HT-29 (cell line): Measurements from ENCODE around the gene HPRT1. TPM values are rescaled to one million over a fixed set of nuclear protein-coding genes. Genes with fewer than 3 reads are reported as not detected.

ENCODE experiments used
- DNase-seq: peaks from one replicate; pipeline ENCODE4 v3.0.0-alpha.2; 2015; ENCODE audit warnings: low spot score
- total RNA-seq: library from RNA; depleted of rRNA; stranded (reverse); fragments of >200 nt; shearing (Covaris generic); gene quantifications from 2 replicates; pipeline ENCODE4 v1.2.3, GENCODE V29; 2014

Gene HPRT1
- total RNA-seq, 1 experiment from 2014 or later: 8.8 TPM

- no peak for DNase-seq
Observed at GRCh38 chrX:134476284-134476683, 16.3 kb downstream of the HPRT1 start.

DNA sequence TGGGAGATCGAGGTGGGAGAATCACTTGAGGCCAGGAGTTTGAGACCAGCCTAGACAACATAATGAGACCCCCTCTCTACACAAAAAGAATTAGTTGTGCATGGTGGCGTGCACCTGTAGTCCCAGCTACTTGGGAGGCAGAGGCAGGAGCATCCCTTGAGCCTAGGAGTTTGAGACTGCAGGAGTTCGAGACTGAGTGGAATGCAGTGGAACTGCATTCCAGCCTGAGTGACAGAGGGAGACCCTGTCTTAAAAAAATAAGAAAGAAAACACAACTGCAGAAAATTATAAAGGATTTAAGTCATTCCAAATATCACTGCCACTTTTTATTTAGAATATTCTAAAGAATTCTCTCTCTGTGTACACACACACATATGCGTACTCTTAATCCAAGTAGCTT lies 18.4 kb downstream of the HPRT1 start:
- DNase-seq: no peak

- no peak for DNase-seq
Observed at GRCh38 chrX:134480061-134480460, 20.1 kb downstream of the HPRT1 start.

DNA sequence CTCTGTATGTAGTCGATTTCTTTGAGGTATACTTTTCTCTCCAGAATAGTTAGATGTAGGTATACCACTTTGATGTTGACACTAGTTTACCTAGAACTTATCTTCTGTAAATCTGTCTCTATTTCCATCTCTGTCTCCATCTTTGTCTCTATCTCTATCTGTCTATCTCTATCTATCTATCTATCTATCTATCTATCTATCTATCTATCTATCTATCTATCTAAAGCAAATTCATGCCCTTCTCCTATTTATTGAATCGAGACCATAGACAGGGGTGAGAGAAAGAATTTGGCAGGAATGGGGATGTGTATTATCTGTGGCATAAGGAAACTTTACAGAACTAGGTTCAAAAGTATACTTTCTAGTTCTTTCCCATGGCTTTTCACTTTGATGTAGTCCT lies 21.4 kb downstream of the HPRT1 start:
- no peak for DNase-seq

DNA sequence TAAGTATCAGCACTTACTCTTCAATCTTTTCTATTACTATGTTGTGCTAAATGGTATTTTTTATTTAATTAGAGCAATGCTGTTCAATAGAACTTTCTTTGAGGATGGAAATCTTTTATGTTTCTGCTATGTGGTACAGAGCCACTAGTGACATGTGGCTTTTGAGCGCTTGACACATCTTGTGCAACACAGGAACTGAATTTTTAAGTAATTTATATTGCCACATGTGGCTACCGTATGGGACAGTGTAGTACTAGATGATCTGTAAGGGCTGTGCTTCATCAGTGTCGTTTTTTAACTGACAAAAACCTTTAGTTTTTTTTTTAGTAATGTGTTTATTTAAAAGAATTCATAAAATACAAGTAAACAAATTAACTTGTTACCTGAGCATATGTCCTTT lies 22.4 kb downstream of the HPRT1 start:
- DNase-seq: no peak

DNA sequence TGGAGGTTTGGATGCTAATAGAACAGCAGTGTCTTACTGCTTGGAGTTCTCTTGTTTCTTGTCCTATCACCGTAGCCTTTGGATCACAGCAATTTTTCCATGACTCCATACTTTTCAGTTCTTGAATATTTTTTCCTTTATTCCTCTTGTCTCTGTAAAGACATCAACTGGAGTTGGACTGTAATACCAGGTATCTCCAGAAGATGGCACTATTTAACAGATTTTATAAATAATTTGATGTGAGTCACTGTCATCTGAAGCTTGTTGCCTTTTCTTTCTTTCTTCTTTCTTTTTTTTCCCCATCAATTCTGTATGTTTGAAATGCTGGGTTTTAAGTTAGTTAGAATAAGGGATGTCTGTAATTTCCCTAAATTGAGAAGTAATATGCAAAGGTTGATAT lies 24.1 kb downstream of the HPRT1 start:
- peak; percentile 70 for DNase-seq

- no peak for DNase-seq
Observed at GRCh38 chrX:134501941-134502340, 42.0 kb downstream of the HPRT1 start.

- no peak for DNase-seq
Observed at GRCh38 chrX:134502686-134503085, 42.7 kb downstream of the HPRT1 start.

DNA sequence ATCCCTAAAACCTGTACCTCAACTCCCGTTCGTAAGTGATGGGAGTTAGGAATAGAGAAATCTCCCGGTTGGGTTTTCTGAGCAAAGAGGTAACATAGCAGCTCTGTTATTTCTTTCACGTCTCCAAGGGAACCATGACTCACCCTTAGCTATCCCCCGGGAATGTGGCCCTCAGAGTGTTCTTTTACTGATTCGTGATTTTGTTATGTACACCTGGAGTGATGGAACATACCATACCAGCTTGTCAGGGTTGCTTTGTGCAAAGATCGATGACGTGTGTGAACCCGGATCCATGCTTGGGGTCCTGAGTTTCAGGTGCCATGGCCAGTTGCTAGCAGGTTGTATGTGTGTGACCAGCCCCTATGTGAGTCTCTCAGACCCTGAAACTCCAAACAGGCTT lies 52.6 kb downstream of the HPRT1 start:
- peak; percentile 17 for DNase-seq

DNA sequence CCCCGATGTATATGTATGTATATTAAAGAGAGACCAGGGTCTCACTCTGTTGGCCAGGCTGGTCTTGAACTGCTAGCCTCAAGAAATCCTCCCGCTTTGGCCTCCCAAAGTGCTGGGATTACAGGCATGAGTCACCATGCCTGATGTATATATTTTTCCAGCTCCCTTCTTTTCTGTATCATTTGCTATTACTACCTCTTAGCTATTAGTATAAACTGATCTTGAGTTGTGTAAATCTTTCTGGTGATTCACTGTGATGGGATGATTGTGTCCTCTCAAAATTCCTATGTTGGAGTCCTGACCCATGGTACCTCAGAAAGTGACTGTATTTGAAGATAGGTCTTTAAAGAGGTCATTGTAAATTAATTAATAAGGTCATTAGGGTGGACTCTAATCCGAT lies 53.1 kb downstream of the HPRT1 start:
- no peak for DNase-seq

DNA sequence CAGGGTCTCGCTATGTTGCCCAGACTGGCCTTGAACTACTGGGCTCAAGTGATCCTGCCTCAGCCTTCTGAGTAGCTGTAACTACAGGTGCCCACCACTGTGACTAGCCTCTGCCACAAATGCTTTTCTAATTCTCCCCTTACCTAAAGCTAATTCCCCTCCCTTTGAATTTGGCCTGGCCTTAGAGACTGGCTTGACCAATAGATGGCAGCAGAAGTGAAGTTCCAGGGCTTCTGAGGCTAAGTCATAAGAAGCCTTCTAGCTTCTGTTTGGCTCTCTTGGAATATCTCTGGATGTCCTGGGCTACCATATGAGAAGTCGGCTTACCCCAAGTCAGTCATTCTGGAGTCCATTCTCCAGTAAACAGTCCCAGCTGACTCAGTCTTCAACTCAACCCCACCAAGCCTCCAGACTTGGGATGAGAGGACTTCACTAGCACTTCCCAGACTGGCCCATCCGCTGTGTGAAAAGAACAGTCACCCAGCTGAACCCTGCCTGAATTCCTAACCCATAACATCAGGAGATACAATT lies 61.0 kb downstream of the HPRT1 start:
- DNase-seq: peak; percentile 82

GRCh38 chrX:134524181-134524580 lies 64.2 kb downstream of the HPRT1 start:
- DNase-seq: no peak

DNA sequence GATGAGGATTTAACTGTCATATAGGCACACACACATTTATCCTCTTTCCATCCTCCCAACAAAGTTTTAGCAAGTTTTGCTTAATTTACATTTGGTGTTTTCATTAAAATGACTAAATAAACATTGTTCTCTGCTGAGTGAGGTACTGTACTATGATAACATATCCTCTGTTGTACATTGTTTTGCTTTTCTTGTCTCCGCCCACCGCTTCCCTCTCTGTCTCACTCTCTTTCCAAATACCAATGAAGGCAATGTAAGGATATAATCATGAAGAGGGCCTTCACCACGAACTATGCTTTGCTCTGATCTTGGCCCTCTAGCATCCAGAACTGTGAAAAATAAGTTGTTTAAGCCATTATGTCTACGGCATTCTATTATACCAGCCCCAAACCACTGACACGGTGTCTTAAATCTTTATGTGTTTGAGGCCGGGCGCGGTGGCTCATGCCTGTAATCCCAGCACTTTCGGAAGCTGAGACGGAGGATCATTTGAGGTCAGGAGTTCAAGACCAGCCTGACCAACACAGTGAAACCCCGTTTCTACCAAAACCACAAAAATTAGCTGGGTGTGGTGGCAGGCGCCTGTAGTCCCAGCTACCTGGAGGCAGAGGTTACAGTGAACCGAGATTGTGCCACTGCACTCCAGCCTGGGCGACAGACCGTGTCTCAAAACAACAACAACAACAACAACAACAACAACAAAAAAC lies 65.3 kb downstream of the HPRT1 start:
- DNase-seq: no peak

GRCh38 chrX:134526399-134526798 lies 66.4 kb downstream of the HPRT1 start:
- no peak for DNase-seq

GRCh38 chrX:134528960-134529359 lies 69.0 kb downstream of the HPRT1 start:
- DNase-seq: no peak

DNA sequence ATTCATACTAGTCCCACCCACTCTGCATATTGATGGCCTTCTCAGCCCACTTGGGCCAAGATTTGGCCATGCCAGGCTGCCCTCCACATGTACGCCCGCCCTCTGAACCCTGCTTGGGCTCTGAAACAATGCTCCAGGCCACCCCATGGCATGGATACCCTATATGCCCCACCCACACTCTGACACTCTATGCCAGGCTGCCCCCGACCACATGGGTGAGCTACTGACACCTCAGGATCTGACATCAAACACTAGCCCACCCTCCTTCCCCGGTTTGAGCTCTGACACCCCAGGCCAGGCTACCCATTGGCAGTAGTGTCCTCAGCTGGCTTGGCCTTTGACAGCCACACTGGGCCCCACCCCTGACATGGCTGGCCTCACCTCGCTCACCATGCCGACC lies 69.5 kb downstream of the HPRT1 start:
- DNase-seq: no peak

DNA sequence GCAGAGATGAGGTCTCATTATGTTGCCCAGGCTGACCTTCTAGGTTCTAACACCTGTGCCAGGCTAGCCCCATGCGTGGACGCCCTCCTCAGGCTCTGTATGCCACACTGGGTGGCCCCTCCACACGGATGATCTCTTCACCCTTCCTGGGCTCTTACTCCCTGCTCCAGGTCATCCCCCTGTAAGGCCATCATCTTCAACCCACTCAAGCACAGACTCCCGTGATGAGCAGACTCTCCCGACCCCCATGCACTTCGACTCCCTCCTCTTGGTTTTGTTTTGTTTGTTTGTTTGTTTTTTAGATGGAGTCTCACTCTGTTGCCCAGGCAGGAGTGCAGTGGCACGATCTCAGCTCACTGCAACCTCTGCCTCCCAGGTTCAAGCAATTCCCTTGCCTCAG lies 70.9 kb downstream of the HPRT1 start:
- DNase-seq: no peak

DNA sequence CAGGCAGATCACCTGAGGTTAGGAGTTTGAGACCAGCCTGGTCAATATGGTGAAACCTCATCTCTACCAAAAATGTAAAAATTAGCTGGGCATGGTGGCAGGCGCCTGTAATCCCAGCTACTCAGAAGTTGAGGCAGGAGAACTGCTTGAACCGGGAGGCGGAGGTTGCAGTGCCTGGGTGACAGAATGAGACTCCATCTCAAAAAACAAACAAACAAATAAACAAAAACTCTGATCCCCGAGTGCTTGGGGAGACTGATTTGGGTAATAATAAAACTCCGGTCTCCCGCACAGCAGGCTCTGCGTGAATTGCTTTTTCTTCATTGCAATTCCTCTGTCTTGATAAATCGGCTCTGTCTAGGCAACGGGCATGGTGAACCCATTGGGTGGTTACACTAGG lies 73.4 kb downstream of the HPRT1 start:
- no peak for DNase-seq

DNA sequence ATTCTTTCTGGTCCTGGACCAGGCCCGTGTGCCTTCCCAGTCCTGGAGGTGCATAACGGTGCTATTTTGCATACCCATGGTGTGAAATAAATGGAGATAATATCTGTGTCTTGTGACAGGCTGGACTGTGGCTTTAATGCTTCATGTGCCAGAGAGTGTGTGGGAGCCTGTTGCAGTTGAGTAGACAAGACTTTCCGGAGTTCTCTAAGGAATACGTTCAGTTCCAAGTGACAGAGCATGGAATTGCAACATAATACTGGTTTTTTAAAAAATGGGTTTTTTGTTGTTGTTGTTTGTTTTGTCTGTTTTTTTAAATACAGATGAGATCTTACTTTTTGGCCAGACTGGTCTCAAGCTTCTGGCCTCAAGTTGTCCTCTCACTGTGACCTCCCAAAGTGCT lies 74.0 kb downstream of the HPRT1 start:
- DNase-seq: no peak

GRCh38 chrX:134537179-134537955 lies 77.4 kb downstream of the HPRT1 start:
- no peak for DNase-seq

GRCh38 chrX:134538316-134538715 lies 78.4 kb downstream of the HPRT1 start:
- no peak for DNase-seq

GRCh38 chrX:134541906-134542305 lies 81.9 kb downstream of the HPRT1 start:
- DNase-seq: no peak

GRCh38 chrX:134542485-134542884 lies 82.5 kb downstream of the HPRT1 start:
- DNase-seq: no peak
